K562 (cell line): Measurements from ENCODE around the gene LRRTM4. TPM values are rescaled to one million over a fixed set of nuclear protein-coding genes. Genes with fewer than 3 reads are reported as not detected.

Source experiments
- polyA plus RNA-seq, 8 experiments: library from polyadenylated mRNA; depleted of rRNA in 4 of 8; stranded (reverse) in 5 of 8; unstranded in 3 of 8; fragments of >200 nt; fragmentation: Nextera tagmentation in 2 of 8; fragmentation: Illumina TruSeq in 1 of 8; extraction: Ambion mirVana in 2 of 8; extraction: Trizol in 1 of 8; gene quantifications; 2 replicates each; pipeline versions ENCODE4 v1.2.1 to v1.2.3, GENCODE V29; 2011 to 2014; ENCODE audit warnings: inconsistent platforms in 1 of 8, missing spikeins in 1 of 8
- total RNA-seq, 7 experiments: library from RNA; depleted of rRNA in 6 of 7; stranded (reverse); fragments of >200 nt in 6 of 7; fragmentation: Illumina TruSeq in 2 of 7; extraction: Trizol in 2 of 7; gene quantifications; 2 replicates each; pipeline versions ENCODE4 v1.2.1 to v1.2.3, GENCODE V29; 2011 to 2021; ENCODE audit warnings: low replicate concordance in 1 of 7
- TF ChIP-seq, protein P1 (sequence below): sonication (generic); formaldehyde crosslinking; IDR thresholded peaks from 2 replicates; pipeline ENCODE4 v1.8.0; 2022; ENCODE audit warnings: mild to moderate bottlenecking, missing genetic modification reagents
- TF ChIP-seq, protein P2 (sequence below): sonication (generic); formaldehyde crosslinking; IDR thresholded peaks from 2 replicates; pipeline ENCODE4 v1.8.0; 2023; ENCODE audit warnings: mild to moderate bottlenecking, missing genetic modification reagents

LRRTM4 gene
- total and polyA plus RNA-seq, 9 of the 15 experiments (the other 6 are each of a cell fraction or from before 2014, with no cell fraction given), result 0.04 TPM; not detected in 6

DNA sequence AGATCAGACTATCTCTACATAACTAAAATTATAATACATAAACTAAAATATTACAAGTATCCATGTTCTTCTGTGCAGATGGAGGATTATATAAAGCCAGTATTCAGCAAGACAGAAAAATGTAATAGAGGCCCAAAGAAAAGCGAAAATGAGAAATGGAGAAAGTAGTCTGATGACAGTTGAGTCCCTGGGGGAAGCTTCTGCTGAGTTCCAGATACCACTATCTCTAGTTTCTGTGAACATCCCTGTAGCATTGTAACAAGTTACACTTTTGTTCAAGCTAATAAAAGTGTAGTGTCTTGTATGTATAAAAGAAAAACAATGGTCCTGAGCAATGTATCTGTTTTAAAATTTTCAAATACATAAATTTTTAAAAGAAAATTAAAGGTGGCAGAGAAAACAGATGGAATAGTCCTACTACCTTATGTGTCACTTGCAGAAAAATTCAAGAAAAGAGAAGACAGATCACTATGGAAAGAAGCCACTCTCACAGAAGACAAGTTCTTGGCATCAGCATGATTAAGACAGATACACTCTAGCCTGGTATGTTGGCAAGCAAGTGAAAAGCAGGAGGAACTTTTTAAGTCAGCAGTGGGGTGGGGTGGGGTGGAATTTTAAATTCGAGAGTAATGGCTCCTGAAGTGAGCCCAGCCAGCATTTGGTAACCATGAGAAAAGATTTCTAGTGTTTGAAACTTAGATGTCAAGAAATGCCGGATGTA, 541.9 kb downstream of the LRRTM4 start (continued):
- TF ChIP-seq, protein P1, sequence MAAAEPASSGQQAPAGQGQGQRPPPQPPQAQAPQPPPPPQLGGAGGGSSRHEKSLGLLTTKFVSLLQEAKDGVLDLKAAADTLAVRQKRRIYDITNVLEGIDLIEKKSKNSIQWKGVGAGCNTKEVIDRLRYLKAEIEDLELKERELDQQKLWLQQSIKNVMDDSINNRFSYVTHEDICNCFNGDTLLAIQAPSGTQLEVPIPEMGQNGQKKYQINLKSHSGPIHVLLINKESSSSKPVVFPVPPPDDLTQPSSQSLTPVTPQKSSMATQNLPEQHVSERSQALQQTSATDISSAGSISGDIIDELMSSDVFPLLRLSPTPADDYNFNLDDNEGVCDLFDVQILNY (CRISPR knock-in tag), result no peak
- TF ChIP-seq, protein P2, sequence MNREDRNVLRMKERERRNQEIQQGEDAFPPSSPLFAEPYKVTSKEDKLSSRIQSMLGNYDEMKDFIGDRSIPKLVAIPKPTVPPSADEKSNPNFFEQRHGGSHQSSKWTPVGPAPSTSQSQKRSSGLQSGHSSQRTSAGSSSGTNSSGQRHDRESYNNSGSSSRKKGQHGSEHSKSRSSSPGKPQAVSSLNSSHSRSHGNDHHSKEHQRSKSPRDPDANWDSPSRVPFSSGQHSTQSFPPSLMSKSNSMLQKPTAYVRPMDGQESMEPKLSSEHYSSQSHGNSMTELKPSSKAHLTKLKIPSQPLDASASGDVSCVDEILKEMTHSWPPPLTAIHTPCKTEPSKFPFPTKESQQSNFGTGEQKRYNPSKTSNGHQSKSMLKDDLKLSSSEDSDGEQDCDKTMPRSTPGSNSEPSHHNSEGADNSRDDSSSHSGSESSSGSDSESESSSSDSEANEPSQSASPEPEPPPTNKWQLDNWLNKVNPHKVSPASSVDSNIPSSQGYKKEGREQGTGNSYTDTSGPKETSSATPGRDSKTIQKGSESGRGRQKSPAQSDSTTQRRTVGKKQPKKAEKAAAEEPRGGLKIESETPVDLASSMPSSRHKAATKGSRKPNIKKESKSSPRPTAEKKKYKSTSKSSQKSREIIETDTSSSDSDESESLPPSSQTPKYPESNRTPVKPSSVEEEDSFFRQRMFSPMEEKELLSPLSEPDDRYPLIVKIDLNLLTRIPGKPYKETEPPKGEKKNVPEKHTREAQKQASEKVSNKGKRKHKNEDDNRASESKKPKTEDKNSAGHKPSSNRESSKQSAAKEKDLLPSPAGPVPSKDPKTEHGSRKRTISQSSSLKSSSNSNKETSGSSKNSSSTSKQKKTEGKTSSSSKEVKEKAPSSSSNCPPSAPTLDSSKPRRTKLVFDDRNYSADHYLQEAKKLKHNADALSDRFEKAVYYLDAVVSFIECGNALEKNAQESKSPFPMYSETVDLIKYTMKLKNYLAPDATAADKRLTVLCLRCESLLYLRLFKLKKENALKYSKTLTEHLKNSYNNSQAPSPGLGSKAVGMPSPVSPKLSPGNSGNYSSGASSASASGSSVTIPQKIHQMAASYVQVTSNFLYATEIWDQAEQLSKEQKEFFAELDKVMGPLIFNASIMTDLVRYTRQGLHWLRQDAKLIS (CRISPR knock-in tag), result no peak
- TF ChIP-seq, all 486 proteins: peak for 0
